WTC11 (cell line): Measurements from ENCODE around the gene ADRA1B. TPM values are rescaled to one million over a fixed set of nuclear protein-coding genes. Genes with fewer than 3 reads are reported as not detected.

ENCODE experiments used
- ATAC-seq: fragments of 200-7000 bp; cut with Tn5 transposase; 2 replicates; pipeline ENCODE4 v1.10.0; 2021; ENCODE audit warnings: mild to moderate bottlenecking, moderate library complexity
- CTCF ChIA-PET: fragments of 300-600 bp; sonication (Branson Sonifier 250); formaldehyde crosslinking; loops from one replicate; lab custom pipeline; 2021; ENCODE audit warnings: antibody characterized with exemption; lab: Charles Lee
- POLR2A ChIA-PET: fragments of 350-600 bp; sonication (Branson Sonifier 250); formaldehyde crosslinking; loops from one replicate; lab custom pipeline; 2021; ENCODE audit warnings: antibody characterized with exemption; lab: Charles Lee
- DNase-seq: peaks from one replicate; pipeline ENCODE4 v3.0.0; 2021; ENCODE audit warnings: low spot score
- H3K27ac Mint-ChIP-seq: 2 replicates; pipeline ENCODE4 v1.8.0; 2021; ENCODE audit warnings: mixed read lengths
- H3K27me3 Mint-ChIP-seq: 2 replicates; pipeline ENCODE4 v1.8.0; 2021; ENCODE audit warnings: low read depth, mild to moderate bottlenecking, moderate library complexity, mixed read lengths
- H3K36me3 Mint-ChIP-seq: 2 replicates; pipeline ENCODE4 v1.8.0; 2021; ENCODE audit warnings: mixed read lengths
- H3K4me1 Mint-ChIP-seq: 2 replicates; pipeline ENCODE4 v1.8.0; 2022; ENCODE audit warnings: mixed read lengths
- H3K4me3 Mint-ChIP-seq: 2 replicates; pipeline ENCODE4 v1.8.0; 2021; ENCODE audit warnings: mild to moderate bottlenecking, moderate library complexity, mixed read lengths
- H3K9me3 Mint-ChIP-seq: 2 replicates; pipeline ENCODE4 v1.8.0; 2021; ENCODE audit warnings: mixed read lengths
- ARID4B ChIP-seq: sonication (generic); formaldehyde crosslinking; IDR thresholded peaks from 2 replicates; pipeline ENCODE4 v1.8.0; 2023; ENCODE audit warnings: missing genetic modification reagents, mild to moderate bottlenecking, borderline replicate concordance
- ATF1 ChIP-seq: sonication (generic); formaldehyde crosslinking; IDR thresholded peaks from 2 replicates; pipeline ENCODE4 v1.8.1; 2023; ENCODE audit warnings: mild to moderate bottlenecking, moderate library complexity, missing genetic modification reagents
- CDX4 ChIP-seq: fragments of 250-450 bp; sonication (Bioruptor Pico); IDR thresholded peaks from 2 replicates; pipeline ENCODE4 v1.9.0; 2021; ENCODE audit warnings: moderate library complexity, mild to moderate bottlenecking, inconsistent platforms, borderline replicate concordance
- ELF4 ChIP-seq: sonication (generic); formaldehyde crosslinking; IDR thresholded peaks from 2 replicates; pipeline ENCODE4 v1.8.1; 2022; ENCODE audit warnings: low read depth, mild to moderate bottlenecking, moderate library complexity, missing genetic modification reagents
- ETV6 ChIP-seq: sonication (generic); formaldehyde crosslinking; IDR thresholded peaks from 2 replicates; pipeline ENCODE4 v1.8.1; 2022; ENCODE audit warnings: mild to moderate bottlenecking, missing genetic modification reagents
- FOXP1 ChIP-seq: sonication (generic); formaldehyde crosslinking; IDR thresholded peaks from 2 replicates; pipeline ENCODE4 v1.8.0; 2022; ENCODE audit warnings: missing genetic modification reagents, mild to moderate bottlenecking, moderate library complexity, borderline replicate concordance
- GRHL2 ChIP-seq: fragments of 250-450 bp; sonication (Bioruptor Pico); IDR thresholded peaks from 2 replicates; pipeline ENCODE4 v1.8.0; 2022; ENCODE audit warnings: mild to moderate bottlenecking, moderate library complexity; ENCODE audit not compliant: insufficient replicate concordance, severe bottlenecking
- IRF2 ChIP-seq: sonication (generic); formaldehyde crosslinking; IDR thresholded peaks from 2 replicates; pipeline ENCODE4 v1.8.0; 2022; ENCODE audit warnings: low read depth, missing genetic modification reagents, borderline replicate concordance
- JUN ChIP-seq: sonication (generic); formaldehyde crosslinking; IDR thresholded peaks from 2 replicates; pipeline ENCODE4 v1.8.0; 2023; ENCODE audit warnings: mild to moderate bottlenecking, missing genetic modification reagents
- MLX ChIP-seq: sonication (generic); formaldehyde crosslinking; IDR thresholded peaks from 2 replicates; pipeline ENCODE4 v1.8.1; 2023; ENCODE audit warnings: mild to moderate bottlenecking, missing genetic modification reagents, moderate library complexity
- OVOL2 ChIP-seq: fragments of 250-450 bp; sonication (Bioruptor Pico); IDR thresholded peaks from 2 replicates; pipeline ENCODE4 v1.9.0; 2021; ENCODE audit warnings: mild to moderate bottlenecking, borderline replicate concordance
- PRDM15 ChIP-seq: sonication (generic); formaldehyde crosslinking; IDR thresholded peaks from 2 replicates; pipeline ENCODE4 v1.8.0; 2022; ENCODE audit warnings: missing genetic modification reagents
- PREB ChIP-seq: sonication (generic); formaldehyde crosslinking; IDR thresholded peaks from 2 replicates; pipeline ENCODE4 v1.8.1; 2022; ENCODE audit warnings: mild to moderate bottlenecking, missing genetic modification reagents, moderate library complexity, borderline replicate concordance
- SMAD3 ChIP-seq: sonication (generic); formaldehyde crosslinking; IDR thresholded peaks from 2 replicates; pipeline ENCODE4 v1.8.0; 2022; ENCODE audit warnings: missing genetic modification reagents, mild to moderate bottlenecking, borderline replicate concordance
- SOX15 ChIP-seq: fragments of 250-450 bp; sonication (Bioruptor Pico); IDR thresholded peaks from 2 replicates; pipeline ENCODE4 v1.9.0; 2021; ENCODE audit warnings: mild to moderate bottlenecking
- TEAD1 ChIP-seq: sonication (generic); formaldehyde crosslinking; IDR thresholded peaks from 2 replicates; pipeline ENCODE4 v1.8.0; 2022; ENCODE audit warnings: mild to moderate bottlenecking, missing genetic modification reagents
- USF1 ChIP-seq: sonication (generic); formaldehyde crosslinking; IDR thresholded peaks from 2 replicates; pipeline ENCODE4 v1.8.0; 2022; ENCODE audit warnings: mild to moderate bottlenecking, missing genetic modification reagents
- ZBTB43 ChIP-seq: sonication (generic); formaldehyde crosslinking; IDR thresholded peaks from 2 replicates; pipeline ENCODE4 v1.8.1; 2023; ENCODE audit warnings: mild to moderate bottlenecking, missing genetic modification reagents
- ZNF138 ChIP-seq: sonication (generic); formaldehyde crosslinking; conservative IDR thresholded peaks from 2 replicates; pipeline ENCODE4 v1.8.1; 2022; ENCODE audit warnings: mild to moderate bottlenecking, moderate library complexity, missing genetic modification reagents
- ZNF232 ChIP-seq: sonication (generic); formaldehyde crosslinking; IDR thresholded peaks from 2 replicates; pipeline ENCODE4 v1.8.0; 2022; ENCODE audit warnings: mild to moderate bottlenecking, missing genetic modification reagents
- ZNF512 ChIP-seq: sonication (generic); formaldehyde crosslinking; IDR thresholded peaks from 2 replicates; pipeline ENCODE4 v1.8.1; 2022; ENCODE audit warnings: missing genetic modification reagents, borderline replicate concordance
- total RNA-seq: library from RNA; stranded (reverse); gene quantifications from 3 replicates; pipeline ENCODE4 v1.2.3, GENCODE V29; 2021

ADRA1B gene
- total RNA-seq, 1 experiment from 2014 or later = 0.11 TPM

GRCh38 chr5:159873680-159874079 lies 42.6 kb upstream of the ADRA1B start:
- Mint-ChIP-seq H3K27me3 (peaks cover 3% of the 10 kb centered on the region; the same call in 1 of the 2 replicates), H3K9me3 (no peaks in the 10 kb centered on the region), H3K27ac (no peak overlapping the region), H3K36me3 (no peaks in the 10 kb centered on the region), H3K4me3 (no peak overlapping the region), H3K4me1 (peaks cover under 1% of the 10 kb centered on the region)
- TF ChIP-seq ZNF232 (CRISPR knock-in tag) = no peak
- TF ChIP-seq ZBTB43 = no peak
- TF ChIP-seq SMAD3 (CRISPR knock-in tag) = no peak
- TF ChIP-seq FOXP1 (CRISPR knock-in tag) = no peak
- no peak for TF ChIP-seq ELF4 (CRISPR knock-in tag)
- no peak for TF ChIP-seq ZNF512
- no peak for TF ChIP-seq ZNF138
- no peak for TF ChIP-seq GRHL2 (CRISPR knock-in tag)
- TF ChIP-seq OVOL2 (CRISPR knock-in tag) = no peak
- TF ChIP-seq CDX4 (CRISPR knock-in tag) = no peak
- no peak for TF ChIP-seq IRF2 (CRISPR knock-in tag)
- no peak for TF ChIP-seq USF1 (CRISPR knock-in tag)
- TF ChIP-seq TEAD1 = no peak
- no peak for TF ChIP-seq PRDM15 (CRISPR knock-in tag)
- no peak for TF ChIP-seq PREB
- ATAC-seq (no peak), DNase-seq (no peak)
- POLR2A ChIA-PET = no interaction called here
- CTCF ChIA-PET = no interaction called here

- no peak for ATAC-seq
- ChIA-PET POLR2A (no interaction called here), CTCF (no interaction called here)
- H3K4me1 Mint-ChIP-seq = peaks cover 6% of the 10 kb centered on the region
- H3K27me3 Mint-ChIP-seq = peaks cover 3% of the 10 kb centered on the region; the same call in 1 of the 2 replicates
- H3K4me3 Mint-ChIP-seq = no peak overlapping the region
- no peak for TF ChIP-seq SOX15 (CRISPR knock-in tag)
- TF ChIP-seq MLX (CRISPR knock-in tag) = no peak
- TF ChIP-seq ATF1 (CRISPR knock-in tag) = no peak
- no peak for TF ChIP-seq SMAD3 (CRISPR knock-in tag)
- TF ChIP-seq ARID4B (CRISPR knock-in tag) = no peak
- no peak for TF ChIP-seq JUN (CRISPR knock-in tag)
- TF ChIP-seq ETV6 (CRISPR knock-in tag) = no peak
- H3K27ac Mint-ChIP-seq = no peak overlapping the region
- DNase-seq = no peak
- no peaks in the 10 kb centered on the region for H3K36me3 Mint-ChIP-seq
- no peaks in the 10 kb centered on the region for H3K9me3 Mint-ChIP-seq
Measured at GRCh38 chr5:159874263-159874662, 42.0 kb upstream of the ADRA1B start.
